ENCODE data around the gene SST. TPM values are rescaled to one million over a fixed set of nuclear protein-coding genes. Genes with fewer than 3 reads are reported as not detected.

The SST gene
- 100 to 1,000 TPM in 1 of 3 donors, 10 to 100 TPM in 1, 1 to 10 TPM in 1; 4.0 to 785 (median 13.1) TPM for polyA plus RNA-seq

DNA sequence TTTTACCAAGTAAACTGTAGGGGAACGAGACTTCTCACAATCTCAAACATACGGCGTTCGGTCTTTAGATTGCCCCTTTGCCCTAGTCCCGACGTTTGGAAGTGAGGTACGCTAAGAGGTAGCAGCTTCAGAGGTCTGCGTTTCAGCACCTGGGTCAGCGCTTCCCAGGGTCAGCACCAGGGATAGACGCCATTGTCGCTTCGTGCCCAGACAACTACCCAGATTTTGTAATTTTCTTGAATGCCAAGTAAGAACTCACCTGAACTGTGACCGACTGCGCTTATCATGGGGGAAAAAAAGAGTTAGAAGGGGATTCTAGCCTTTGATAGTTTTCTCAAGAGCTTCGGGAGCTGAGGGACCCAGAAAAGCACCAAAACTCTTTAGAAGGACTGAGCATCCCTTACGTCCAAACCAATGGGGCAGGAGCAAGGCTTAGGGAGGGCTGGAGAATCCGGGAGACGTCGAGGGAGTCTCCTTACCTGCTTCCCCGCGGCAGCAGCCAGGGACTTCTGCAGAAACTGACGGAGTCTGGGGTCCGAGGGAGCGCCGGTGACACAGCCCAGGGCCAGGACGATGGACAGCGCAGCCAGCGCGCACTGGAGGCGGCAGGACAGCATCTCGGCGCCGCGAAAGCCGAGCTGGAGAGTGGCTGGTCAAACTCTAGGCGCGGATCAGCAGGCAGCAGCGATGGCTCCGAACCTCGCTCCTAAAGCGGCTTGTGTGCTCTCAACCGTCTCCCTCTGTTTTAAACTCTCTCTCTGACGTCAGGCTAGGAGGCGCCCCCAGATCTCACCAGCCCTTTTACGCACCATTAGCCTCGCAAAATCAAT is at the start of gene SST:
Gene SST, minus strand, starts transcription at position 720 of the 830 bp plus-strand sequence. Its CDS starts 103 bp downstream, at position 617.
- 6 to 10% (median 9%) methylated on average over 46 of the region's 46 CpGs for WGBS, 3 donors
- no peak within 1 kb of the TSS for H3K27ac ChIP-seq (ENCODE audit: low read depth, low read length)

DNA sequence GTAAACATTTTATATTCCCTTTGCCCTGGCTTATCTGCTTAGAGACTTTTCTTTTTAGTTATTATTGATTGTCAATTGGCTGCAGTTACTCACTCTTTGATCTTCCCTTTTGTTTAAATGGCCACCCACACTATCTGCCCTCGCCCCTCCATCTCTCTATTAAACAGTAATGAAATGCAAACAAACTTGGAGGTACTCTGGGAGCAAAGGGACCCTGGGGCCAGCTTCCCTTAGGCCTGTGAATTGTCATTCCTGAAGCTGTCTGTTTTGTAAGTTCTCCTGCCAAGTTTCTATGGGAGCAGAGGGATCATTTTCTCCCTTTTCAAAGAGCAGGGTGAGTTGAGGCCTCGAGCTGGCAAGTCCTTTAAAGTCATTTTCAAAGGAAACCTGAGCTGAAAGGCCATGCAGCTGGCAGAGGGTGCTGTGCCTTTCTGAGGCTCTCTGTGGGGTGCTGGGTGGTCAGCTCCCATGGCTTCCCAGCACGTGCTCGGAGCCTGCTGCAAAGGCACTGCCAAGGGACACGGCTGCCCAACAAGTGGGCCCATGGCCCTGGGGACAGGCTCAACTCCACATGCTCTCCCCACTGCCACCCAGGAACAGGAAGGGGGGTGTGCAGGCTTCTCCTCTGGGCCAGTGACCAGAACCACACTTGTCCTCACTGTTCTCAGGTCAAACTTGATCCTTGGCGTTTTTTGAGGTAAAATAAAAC is 49.6 kb upstream of the SST start:
- 37 to 73% (median 68%) methylated on average over 6 of the region's 6 CpGs for WGBS, 3 donors
- H3K27ac ChIP-seq (ENCODE audit: low read depth, low read length): no peak overlapping the region

DNA sequence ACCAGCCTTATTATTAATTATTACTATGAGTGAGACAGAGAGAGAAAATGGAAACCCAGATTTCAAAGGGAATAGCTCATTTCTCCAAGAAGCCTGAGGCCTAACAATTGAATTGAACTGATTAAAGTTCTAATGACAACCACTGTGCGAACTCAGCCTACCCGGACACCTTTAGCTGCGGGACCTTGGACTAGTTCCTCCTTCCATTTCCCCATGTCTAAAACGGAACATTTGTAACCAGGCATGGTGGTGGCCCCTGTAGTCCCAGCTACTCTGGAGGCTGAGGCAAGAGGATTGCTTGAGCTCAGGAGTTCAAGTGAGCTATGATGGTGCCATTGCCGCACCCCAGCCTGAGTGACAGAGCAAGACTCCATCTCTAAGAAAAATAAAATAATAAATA is 48.6 kb upstream of the SST start:
- H3K27ac ChIP-seq (ENCODE audit: low read depth, low read length): no peak overlapping the region
- 82 to 89% (median 87%) methylated on average over 5 of the region's 5 CpGs for WGBS, 3 donors

DNA sequence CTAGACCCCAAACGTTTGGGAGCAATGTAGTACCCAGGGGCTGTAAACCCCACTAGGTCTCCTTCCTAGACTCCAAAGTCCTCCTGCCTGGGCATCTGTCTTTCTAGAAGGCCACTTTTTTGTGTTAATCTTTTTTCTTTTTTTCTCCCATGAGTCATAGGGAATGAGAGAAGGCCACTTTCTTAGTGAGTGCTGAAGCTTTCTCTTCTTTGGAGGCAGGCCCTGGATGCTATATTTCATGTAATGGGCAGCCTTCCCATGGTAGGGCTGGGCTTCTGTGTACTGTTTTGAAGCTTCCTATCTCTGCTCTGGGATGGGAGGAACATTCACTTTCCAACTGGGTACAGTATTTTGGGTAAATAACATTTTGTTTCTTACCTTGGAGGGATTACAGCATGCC is 47.4 kb upstream of the SST start:
- WGBS, 3 donors: 23 to 50% (median 44%) methylated on average over 1 of the region's 1 CpG
- H3K27ac ChIP-seq (ENCODE audit: low read depth, low read length): no peak overlapping the region

DNA sequence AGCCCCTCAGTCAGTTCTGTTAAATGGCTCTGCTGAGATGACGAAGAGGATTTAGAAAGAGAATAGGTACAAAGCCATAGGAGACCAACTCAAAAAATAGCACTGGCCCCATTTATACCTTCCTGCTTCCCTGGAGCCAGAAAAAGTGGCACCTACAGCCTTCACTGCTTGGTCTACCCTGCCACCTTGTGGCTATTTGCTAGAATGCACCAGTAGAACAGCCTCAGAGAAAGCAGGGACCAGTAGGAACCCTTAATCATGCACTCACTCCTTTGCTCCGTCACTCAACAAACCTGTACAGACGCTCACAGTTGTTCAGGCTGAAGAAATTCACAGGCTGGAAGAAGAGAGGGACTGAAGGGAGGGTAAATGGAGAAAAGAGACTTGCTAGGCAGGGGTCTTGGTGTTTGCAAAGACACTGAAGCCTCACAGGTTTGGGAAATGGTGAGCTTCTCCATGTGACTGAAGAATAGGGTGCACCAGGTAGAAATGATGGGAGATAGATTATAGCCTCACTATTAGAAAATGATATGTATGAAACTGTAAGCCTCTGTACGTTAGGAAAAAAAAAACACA is 44.3 kb upstream of the SST start:
- no peak overlapping the region for H3K27ac ChIP-seq (ENCODE audit: low read depth, low read length)
- 12 to 29% (median 26%) methylated on average over 4 of the region's 4 CpGs for WGBS, 3 donors

- 72 to 89% (median 78%) methylated on average over 2 of the region's 2 CpGs for WGBS, 3 donors
- H3K27ac ChIP-seq (ENCODE audit: low read depth, low read length): no peak overlapping the region
Observed at GRCh38 chr3:187713504-187713903, 43.3 kb upstream of the SST start.

GRCh38 chr3:187709155-187709554 is 39.0 kb upstream of the SST start:
- 71 to 81% (median 80%) methylated on average over 4 of the region's 4 CpGs for WGBS, 3 donors

DNA sequence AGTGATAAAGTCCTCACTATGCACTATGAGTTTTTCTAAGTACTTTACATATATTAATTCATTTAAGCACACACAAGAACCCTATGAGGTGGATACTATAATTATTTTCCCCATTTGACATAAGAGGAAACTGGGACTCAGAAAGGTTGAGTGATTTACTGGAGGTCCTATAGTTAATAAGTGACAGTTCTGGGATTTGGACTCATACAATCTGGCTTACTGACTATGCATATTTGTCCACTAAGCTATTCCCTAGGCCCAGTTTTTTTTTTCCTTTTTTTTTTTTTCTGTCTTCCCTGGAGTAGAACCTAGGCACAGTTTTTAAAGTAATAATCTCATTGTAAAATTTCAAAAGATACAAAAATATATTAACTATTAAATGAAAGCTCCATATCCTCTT is 38.5 kb upstream of the SST start:
- no peak overlapping the region for H3K27ac ChIP-seq (ENCODE audit: low read depth, low read length)

More at GRCh38 chr3:187709155-187709554, 39.0 kb upstream of the SST start:
- H3K27ac ChIP-seq (ENCODE audit: low read depth, low read length): no peak overlapping the region

DNA sequence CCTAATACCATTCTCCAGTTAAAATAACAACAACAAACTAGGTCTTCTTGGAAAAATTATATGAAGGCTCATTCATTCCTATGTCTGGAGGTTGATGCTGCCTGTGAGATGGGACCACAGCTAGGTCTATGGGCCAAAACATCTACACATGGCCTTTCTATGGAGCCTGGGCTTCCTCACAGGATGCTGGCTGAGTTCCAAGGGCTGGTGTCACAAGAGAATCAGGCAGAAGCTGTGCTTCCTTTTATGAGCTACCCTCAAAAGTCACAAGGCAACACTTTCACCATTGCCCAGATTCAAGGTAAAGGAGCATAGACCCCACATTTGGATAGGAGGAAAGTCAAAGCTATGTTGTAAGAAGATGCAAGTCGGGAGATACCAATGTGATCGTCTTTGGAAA is 36.8 kb upstream of the SST start:
- WGBS, 3 donors: 53 to 83% (median 61%) methylated on average over 2 of the region's 2 CpGs
- H3K27ac ChIP-seq (ENCODE audit: low read depth, low read length): no peak overlapping the region

GRCh38 chr3:187705164-187705563 is 35.0 kb upstream of the SST start:
- H3K27ac ChIP-seq (ENCODE audit: low read depth, low read length): no peak overlapping the region

GRCh38 chr3:187702507-187703033 is 32.4 kb upstream of the SST start, which contains the start of gene RTP2:
Gene RTP2 (minus strand): TSS chr3:187702557. CDS start chr3:187702128, 429 bp downstream.
- WGBS, 3 donors: 58 to 62% (median 61%) methylated on average over 4 of the region's 4 CpGs
- H3K27ac ChIP-seq (ENCODE audit: low read depth, low read length): no peak within 1 kb of the TSS

DNA sequence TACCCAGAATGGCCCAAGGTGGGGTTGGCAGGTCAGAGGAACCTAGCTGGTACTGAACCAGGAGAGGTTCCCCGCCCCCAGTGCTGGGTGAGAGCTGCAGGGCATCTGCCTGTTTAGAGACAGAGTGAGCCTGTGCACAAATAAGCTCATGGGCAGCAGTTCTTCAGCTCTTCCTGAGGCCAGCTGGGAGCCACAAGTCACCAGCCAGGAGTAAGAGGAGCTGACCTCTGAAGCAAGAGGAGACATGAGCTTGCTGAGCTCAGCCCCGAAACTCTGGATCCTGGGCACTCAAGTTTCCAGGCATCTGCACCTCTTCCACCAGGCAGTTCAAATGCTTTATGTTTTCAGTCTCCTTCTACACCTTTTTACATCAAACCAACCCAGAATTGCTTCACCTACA is 30.1 kb upstream of the SST start:
- H3K27ac ChIP-seq (ENCODE audit: low read depth, low read length): no peak overlapping the region
- 94 to 98% (median 97%) methylated on average over 2 of the region's 2 CpGs for WGBS, 3 donors

GRCh38 chr3:187698499-187699399 is 28.6 kb upstream of the SST start:
- 87 to 95% (median 92%) methylated on average over 35 to 38 of the region's 42 CpGs for WGBS, 3 donors

GRCh38 chr3:187696021-187696420 is 25.8 kb upstream of the SST start:
- 32 to 53% (median 50%) methylated on average over 4 of the region's 4 CpGs for WGBS, 3 donors
- H3K27ac ChIP-seq (ENCODE audit: low read depth, low read length): no peak overlapping the region

More at GRCh38 chr3:187698499-187699399, 28.6 kb upstream of the SST start:
- no peak overlapping the region for H3K27ac ChIP-seq (ENCODE audit: low read depth, low read length)

GRCh38 chr3:187695449-187695848 is 25.3 kb upstream of the SST start:
- no peak overlapping the region for H3K27ac ChIP-seq (ENCODE audit: low read depth, low read length)
- 71 to 75% (median 72%) methylated on average over 4 of the region's 4 CpGs for WGBS, 3 donors

DNA sequence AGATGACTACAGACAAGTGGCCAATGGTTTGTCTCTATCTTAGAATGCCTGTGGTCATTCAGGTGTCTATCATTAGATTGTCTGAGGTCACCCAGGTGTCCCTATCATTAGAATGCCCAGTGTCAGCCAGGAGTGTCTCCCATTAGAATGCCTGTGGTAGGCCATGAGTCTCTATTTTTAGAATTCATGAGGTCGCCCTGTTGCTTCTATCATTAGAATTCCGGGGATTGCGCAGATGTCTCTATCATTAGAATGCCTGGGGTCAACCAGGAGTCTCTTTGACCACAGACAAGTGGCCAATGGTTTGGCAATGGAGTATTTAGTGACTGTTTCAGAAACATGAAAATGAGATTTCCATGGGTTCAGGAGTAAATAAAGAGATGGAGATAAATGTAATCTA is 24.6 kb upstream of the SST start:
- WGBS, 3 donors: 40 to 67% (median 57%) methylated on average over 3 of the region's 3 CpGs
- H3K27ac ChIP-seq (ENCODE audit: low read depth, low read length): no peak overlapping the region

- 96 to 100% (median 100%) methylated on average over 1 of the region's 1 CpG for WGBS, 3 donors
Observed at GRCh38 chr3:187693431-187693830, 23.2 kb upstream of the SST start.

GRCh38 chr3:187689984-187690383 is 19.8 kb upstream of the SST start:
- WGBS, 3 donors: 66 to 73% (median 69%) methylated on average over 4 of the region's 4 CpGs
- H3K27ac ChIP-seq (ENCODE audit: low read depth, low read length): no peak overlapping the region

More at GRCh38 chr3:187693431-187693830, 23.2 kb upstream of the SST start:
- H3K27ac ChIP-seq (ENCODE audit: low read depth, low read length): no peak overlapping the region

All from adipose tissue (tissue), 3 donors.